LNCaP clone FGC (cell line): ENCODE data around the gene SEC24C.

Experiments
- DNase-seq: peaks from one replicate; pipeline ENCODE4 v3.0.0-alpha.2; 2011; ENCODE audit warnings: low read depth
- H3K4me3 ChIP-seq: 2 replicates; pipeline ENCODE4 v1.5.1; 2011; ENCODE audit warnings: mild to moderate bottlenecking, low read depth, low read length, control low read depth
- TF ChIP-seq, protein P1 (sequence below): IDR thresholded peaks from 2 replicates; pipeline ENCODE4 v1.5.1; 2012; ENCODE audit warnings: mild to moderate bottlenecking; ENCODE audit not compliant: control insufficient read depth, insufficient read depth; ENCODE audit errors: extremely low read depth

The SEC24C gene

GRCh38 chr10:73762915-73763314 is 18.7 kb downstream of the SEC24C start:
- H3K4me3 ChIP-seq, result no peak overlapping the region
- DNase-seq, result no peak
- TF ChIP-seq, protein P1, sequence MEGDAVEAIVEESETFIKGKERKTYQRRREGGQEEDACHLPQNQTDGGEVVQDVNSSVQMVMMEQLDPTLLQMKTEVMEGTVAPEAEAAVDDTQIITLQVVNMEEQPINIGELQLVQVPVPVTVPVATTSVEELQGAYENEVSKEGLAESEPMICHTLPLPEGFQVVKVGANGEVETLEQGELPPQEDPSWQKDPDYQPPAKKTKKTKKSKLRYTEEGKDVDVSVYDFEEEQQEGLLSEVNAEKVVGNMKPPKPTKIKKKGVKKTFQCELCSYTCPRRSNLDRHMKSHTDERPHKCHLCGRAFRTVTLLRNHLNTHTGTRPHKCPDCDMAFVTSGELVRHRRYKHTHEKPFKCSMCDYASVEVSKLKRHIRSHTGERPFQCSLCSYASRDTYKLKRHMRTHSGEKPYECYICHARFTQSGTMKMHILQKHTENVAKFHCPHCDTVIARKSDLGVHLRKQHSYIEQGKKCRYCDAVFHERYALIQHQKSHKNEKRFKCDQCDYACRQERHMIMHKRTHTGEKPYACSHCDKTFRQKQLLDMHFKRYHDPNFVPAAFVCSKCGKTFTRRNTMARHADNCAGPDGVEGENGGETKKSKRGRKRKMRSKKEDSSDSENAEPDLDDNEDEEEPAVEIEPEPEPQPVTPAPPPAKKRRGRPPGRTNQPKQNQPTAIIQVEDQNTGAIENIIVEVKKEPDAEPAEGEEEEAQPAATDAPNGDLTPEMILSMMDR, result no peak

DNA sequence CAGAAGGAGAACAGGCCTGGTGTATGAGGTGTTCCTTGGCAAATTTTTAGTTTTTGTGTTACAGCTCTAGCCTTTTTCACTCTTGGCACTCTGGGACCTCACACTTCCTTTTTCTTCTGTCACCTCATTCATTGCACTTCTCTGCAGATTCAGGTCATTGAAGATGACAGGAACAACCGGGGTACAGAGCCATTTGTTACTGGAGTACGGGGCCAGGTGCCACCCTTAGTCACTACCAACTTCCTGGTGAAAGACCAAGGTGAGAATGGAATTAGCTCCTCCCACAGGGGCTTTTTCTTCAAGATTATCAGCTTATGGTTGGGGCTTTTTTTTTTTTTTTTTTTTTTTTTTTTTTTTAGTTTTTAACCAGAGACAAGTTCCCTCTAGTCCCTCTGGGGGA is 19.2 kb downstream of the SEC24C start:
- H3K4me3 ChIP-seq, result no peak overlapping the region
- no peak for DNase-seq
- TF ChIP-seq, protein P1, result no peak

- no peak overlapping the region for H3K4me3 ChIP-seq
- no peak for DNase-seq
- TF ChIP-seq, protein P1, result no peak
Measured at GRCh38 chr10:73765066-73765465, 20.9 kb downstream of the SEC24C start.

- no peak overlapping the region for H3K4me3 ChIP-seq
- no peak for DNase-seq
- TF ChIP-seq, protein P1, result no peak
Measured at GRCh38 chr10:73768881-73769280, 24.7 kb downstream of the SEC24C start.

- H3K4me3 ChIP-seq, result no peak overlapping the region
- DNase-seq, result no peak
- TF ChIP-seq, protein P1, result no peak
Measured at GRCh38 chr10:73769396-73769795, 25.2 kb downstream of the SEC24C start.

GRCh38 chr10:73771722-73772280 is 27.6 kb downstream of the SEC24C start:
- H3K4me3 ChIP-seq, result peak overlapping the region; percentile 80
- TF ChIP-seq, protein P1, result no peak
- no peak for DNase-seq
